GM12872 (cell line): Measurements from ENCODE around the gene GPR132.

Experiments
- CTCF ChIP-seq: IDR thresholded peaks from 3 replicates; pipeline ENCODE4 v1.5.1; 2011; ENCODE audit warnings: low read depth, mild to moderate bottlenecking, low read length, moderate library complexity; ENCODE audit not compliant: insufficient read depth

GPR132 gene

GRCh38 chr14:105055334-105055733 is 9.9 kb downstream of the GPR132 start:
- no peak for TF ChIP-seq CTCF

GRCh38 chr14:105053996-105054395 is 11.2 kb downstream of the GPR132 start:
- TF ChIP-seq CTCF = no peak

- no peak for TF ChIP-seq CTCF
Measured at GRCh38 chr14:105053421-105053820, 11.8 kb downstream of the GPR132 start.

- TF ChIP-seq CTCF = no peak
Measured at GRCh38 chr14:105052110-105052458, 13.1 kb downstream of the GPR132 start.

- no peak for TF ChIP-seq CTCF
Measured at GRCh38 chr14:105051182-105052109, 13.8 kb downstream of the GPR132 start.

GRCh38 chr14:105050551-105050897 is 14.7 kb downstream of the GPR132 start:
- no peak for TF ChIP-seq CTCF

GRCh38 chr14:105049753-105050550 is 15.3 kb downstream of the GPR132 start:
- TF ChIP-seq CTCF = no peak
